Stimulated activated effector memory CD8-positive, alpha-beta T cell treated with anti-CD3 and anti-CD28 coated beads, Interleukin-12 subunit alpha, Interleukin-12 subunit beta, amount 100 ng/mL, for 72 hours (primary cell): ENCODE measurements around the gene OOSP1.
"Not testable (repeated sequence)": the region's sequence is repeated elsewhere in the genome, so short reads cannot be mapped to it uniquely, and the experiment has no call there.

ENCODE experiments used
- ATAC-seq: fragments of 150-1000 bp; cut with Tn5 transposase; 2 replicates; pipeline ENCODE4 v1.10.0; 2021
- DNase-seq, 2 donors: peaks; one replicate each; pipeline ENCODE4 v3.0.0; 2021 to 2022; ENCODE audit warnings: low spot score in 2 of 2
- H3K27ac Mint-ChIP-seq: one replicate; pipeline ENCODE4 v1.8.0; 2022; ENCODE audit warnings: mild to moderate bottlenecking, mixed read lengths
- H3K36me3 Mint-ChIP-seq: one replicate; pipeline ENCODE4 v1.8.0; 2022; ENCODE audit warnings: mild to moderate bottlenecking, mixed read lengths
- H3K4me1 Mint-ChIP-seq: one replicate; pipeline ENCODE4 v1.8.0; 2022; ENCODE audit warnings: mixed read lengths
- H3K4me3 Mint-ChIP-seq: one replicate; pipeline ENCODE4 v1.8.0; 2022; ENCODE audit warnings: mild to moderate bottlenecking, mixed read lengths
- H3K9me3 Mint-ChIP-seq: one replicate; pipeline ENCODE4 v1.8.0; 2022; ENCODE audit warnings: mixed read lengths

OOSP1 gene

GRCh38 chr11:59982037-59982436 lies 43.8 kb downstream of the OOSP1 start:
- not testable (repeated sequence) for H3K36me3 Mint-ChIP-seq, H3K27ac Mint-ChIP-seq, ATAC-seq, H3K9me3 Mint-ChIP-seq, H3K4me1 Mint-ChIP-seq, H3K4me3 Mint-ChIP-seq, DNase-seq

GRCh38 chr11:59983212-59983611 lies 45.0 kb downstream of the OOSP1 start:
- Mint-ChIP-seq H3K9me3 (no peaks in the 10 kb centered on the region), H3K4me1 (no peaks in the 10 kb centered on the region), H3K36me3 (no peaks in the 10 kb centered on the region), H3K27ac (no peak overlapping the region), H3K4me3 (no peak overlapping the region)
- no peak for DNase-seq
- ATAC-seq: no peak

GRCh38 chr11:59984368-59984767 lies 46.1 kb downstream of the OOSP1 start:
- no peak for ATAC-seq
- no peak overlapping the region for H3K4me3 Mint-ChIP-seq
- no peak for DNase-seq
- H3K9me3 Mint-ChIP-seq: peaks cover 2% of the 10 kb centered on the region
- no peak overlapping the region for H3K27ac Mint-ChIP-seq
- no peaks in the 10 kb centered on the region for H3K4me1 Mint-ChIP-seq
- H3K36me3 Mint-ChIP-seq: no peaks in the 10 kb centered on the region

GRCh38 chr11:59990421-59990820 lies 52.2 kb downstream of the OOSP1 start:
- H3K27ac Mint-ChIP-seq: no peak overlapping the region
- peaks cover 9% of the 10 kb centered on the region for H3K9me3 Mint-ChIP-seq
- no peaks in the 10 kb centered on the region for H3K4me1 Mint-ChIP-seq
- ATAC-seq (no peak), DNase-seq (no peak)
- no peak overlapping the region for H3K4me3 Mint-ChIP-seq
- H3K36me3 Mint-ChIP-seq: no peaks in the 10 kb centered on the region

- no peak overlapping the region for H3K4me3 Mint-ChIP-seq
- no peak for DNase-seq
- H3K9me3 Mint-ChIP-seq: peaks cover 9% of the 10 kb centered on the region
- no peaks in the 10 kb centered on the region for H3K36me3 Mint-ChIP-seq
- no peak for ATAC-seq
- no peak overlapping the region for H3K27ac Mint-ChIP-seq
- no peaks in the 10 kb centered on the region for H3K4me1 Mint-ChIP-seq
Observed at GRCh38 chr11:59992425-59992824, 54.2 kb downstream of the OOSP1 start.

- H3K4me3 Mint-ChIP-seq: no peak overlapping the region
- H3K9me3 Mint-ChIP-seq: no peaks in the 10 kb centered on the region
- H3K27ac Mint-ChIP-seq: no peak overlapping the region
- no peak for DNase-seq
- no peaks in the 10 kb centered on the region for H3K36me3 Mint-ChIP-seq
- H3K4me1 Mint-ChIP-seq: no peaks in the 10 kb centered on the region
- ATAC-seq: no peak
Observed at GRCh38 chr11:59997800-59998199, 59.6 kb downstream of the OOSP1 start.

GRCh38 chr11:59999691-60000090 lies 61.5 kb downstream of the OOSP1 start:
- no peaks in the 10 kb centered on the region for H3K36me3 Mint-ChIP-seq
- no peak for ATAC-seq
- H3K27ac Mint-ChIP-seq: no peak overlapping the region
- no peaks in the 10 kb centered on the region for H3K4me1 Mint-ChIP-seq
- H3K4me3 Mint-ChIP-seq: no peak overlapping the region
- no peaks in the 10 kb centered on the region for H3K9me3 Mint-ChIP-seq
- no peak for DNase-seq

- DNase-seq: no peak
- no peak for ATAC-seq
- Mint-ChIP-seq H3K4me1 (no peaks in the 10 kb centered on the region), H3K36me3 (no peaks in the 10 kb centered on the region), H3K27ac (no peak overlapping the region), H3K4me3 (no peak overlapping the region), H3K9me3 (no peaks in the 10 kb centered on the region)
Observed at GRCh38 chr11:60003729-60004128, 65.5 kb downstream of the OOSP1 start.

GRCh38 chr11:60005360-60005759 lies 67.1 kb downstream of the OOSP1 start:
- no peak overlapping the region for H3K27ac Mint-ChIP-seq
- DNase-seq: no peak

More at GRCh38 chr11:60005360-60005759, 67.1 kb downstream of the OOSP1 start:
- Mint-ChIP-seq H3K9me3 (no peaks in the 10 kb centered on the region), H3K36me3 (no peaks in the 10 kb centered on the region), H3K4me1 (no peaks in the 10 kb centered on the region), H3K4me3 (no peak overlapping the region)
- ATAC-seq: no peak
